Activated CD4-positive, alpha-beta T cell treated with anti-CD3 and anti-CD28 coated beads, Interleukin-2, amount 50 U/mL, for 1 hour (primary cell): Measurements from ENCODE around the gene COBL.

Source experiments
- DNase-seq: peaks from one replicate; pipeline ENCODE4 v3.0.0-alpha.2; 2020

Gene COBL

GRCh38 chr7:51101111-51101757 is 215.4 kb downstream of the COBL start:
- DNase-seq = no peak

GRCh38 chr7:51090411-51090810 is 226.2 kb downstream of the COBL start:
- DNase-seq = no peak

GRCh38 chr7:51085034-51085692 is 231.4 kb downstream of the COBL start:
- no peak for DNase-seq

- DNase-seq = no peak
Measured at GRCh38 chr7:51084121-51084520, 232.5 kb downstream of the COBL start.

- DNase-seq = no peak
Measured at GRCh38 chr7:51082940-51083533, 233.6 kb downstream of the COBL start.

- DNase-seq = no peak
Measured at GRCh38 chr7:51082096-51082840, 234.3 kb downstream of the COBL start.

- no peak for DNase-seq
Measured at GRCh38 chr7:51081270-51081890, 235.2 kb downstream of the COBL start.

GRCh38 chr7:51080622-51081269 is 235.9 kb downstream of the COBL start:
- no peak for DNase-seq

GRCh38 chr7:51080216-51080615 is 236.4 kb downstream of the COBL start:
- no peak for DNase-seq

- no peak for DNase-seq
Measured at GRCh38 chr7:51079494-51079893, 237.1 kb downstream of the COBL start.

GRCh38 chr7:51078653-51079052 is 238.0 kb downstream of the COBL start:
- no peak for DNase-seq

- no peak for DNase-seq
Measured at GRCh38 chr7:51077987-51078370, 238.6 kb downstream of the COBL start.

GRCh38 chr7:51077316-51077986 is 239.2 kb downstream of the COBL start:
- DNase-seq = no peak

GRCh38 chr7:51075681-51076580 is 240.7 kb downstream of the COBL start:
- no peak for DNase-seq

- DNase-seq = no peak
Measured at GRCh38 chr7:51073171-51073570, 243.4 kb downstream of the COBL start.

- DNase-seq = no peak
Measured at GRCh38 chr7:51072281-51072680, 244.3 kb downstream of the COBL start.

GRCh38 chr7:51071427-51071826 is 245.2 kb downstream of the COBL start:
- no peak for DNase-seq

- no peak for DNase-seq
Measured at GRCh38 chr7:51070151-51070550, 246.5 kb downstream of the COBL start.

GRCh38 chr7:51069411-51070083 is 247.1 kb downstream of the COBL start:
- DNase-seq = no peak

GRCh38 chr7:51068401-51068800 is 248.2 kb downstream of the COBL start:
- no peak for DNase-seq
